ENCODE measurements around the gene MYRF. TPM values are rescaled to one million over a fixed set of nuclear protein-coding genes. Genes with fewer than 3 reads are reported as not detected.

The MYRF gene
- total and polyA plus RNA-seq, 2 of the 13 experiments (the other 11 are each of a cell fraction or from before 2014, with no cell fraction given) = 10.2 to 25.9 TPM

GRCh38 chr11:61792310-61793082 lies 40.1 kb downstream of the MYRF start, which contains the start of the genes FEN1 and TMEM258 (continued):
- TF ChIP-seq ZNF615 (CRISPR knock-in tag; IDR thresholded peaks at IDR 0.05; ENCODE audit: borderline replicate concordance) = 0 out of 2 replicates have a peak, but pooled peaks have one; percentile 30
- peak; percentile 82 for TF ChIP-seq HDAC2 (CRISPR knock-in tag; IDR thresholded peaks at IDR 0.05)
- TF ChIP-seq SETDB1 (CRISPR knock-in tag; IDR thresholded peaks at IDR 0.05; ENCODE audit: borderline replicate concordance) = no peak
- TF ChIP-seq MTA1 (CRISPR knock-in tag; IDR thresholded peaks at IDR 0.05; ENCODE audit: borderline replicate concordance) = no peak
- TF ChIP-seq ZSCAN9 (CRISPR knock-in tag; IDR thresholded peaks at IDR 0.05; ENCODE audit: borderline replicate concordance) = no peak; the same call in 1 of the 2 replicates
- no peak for TF ChIP-seq MAFK (conservative IDR thresholded peaks at IDR 0.05 in 1 of 2, IDR thresholded peaks at IDR 0.05 in 1 of 2; ENCODE audit: low read length in 2 of 2)
- no peak; the same call in 1 of the 2 replicates for TF ChIP-seq CHD2 (IDR thresholded peaks at IDR 0.05; ENCODE audit: low read depth, low read length)
- no peak; the same call in 1 of the 2 replicates for TF ChIP-seq ARHGAP35 (CRISPR knock-in tag; IDR thresholded peaks at IDR 0.05; ENCODE audit: borderline replicate concordance)
- TF ChIP-seq SCMH1 (CRISPR knock-in tag; IDR thresholded peaks at IDR 0.05; ENCODE audit: borderline replicate concordance) = no peak
- TF ChIP-seq, protein P1, sequence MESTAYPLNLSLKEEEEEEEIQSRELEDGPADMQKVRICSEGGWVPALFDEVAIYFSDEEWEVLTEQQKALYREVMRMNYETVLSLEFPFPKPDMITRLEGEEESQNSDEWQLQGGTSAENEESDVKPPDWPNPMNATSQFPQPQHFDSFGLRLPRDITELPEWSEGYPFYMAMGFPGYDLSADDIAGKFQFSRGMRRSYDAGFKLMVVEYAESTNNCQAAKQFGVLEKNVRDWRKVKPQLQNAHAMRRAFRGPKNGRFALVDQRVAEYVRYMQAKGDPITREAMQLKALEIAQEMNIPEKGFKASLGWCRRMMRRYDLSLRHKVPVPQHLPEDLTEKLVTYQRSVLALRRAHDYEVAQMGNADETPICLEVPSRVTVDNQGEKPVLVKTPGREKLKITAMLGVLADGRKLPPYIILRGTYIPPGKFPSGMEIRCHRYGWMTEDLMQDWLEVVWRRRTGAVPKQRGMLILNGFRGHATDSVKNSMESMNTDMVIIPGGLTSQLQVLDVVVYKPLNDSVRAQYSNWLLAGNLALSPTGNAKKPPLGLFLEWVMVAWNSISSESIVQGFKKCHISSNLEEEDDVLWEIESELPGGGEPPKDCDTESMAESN (CRISPR knock-in tag; conservative IDR thresholded peaks at IDR 0.05) = peak; percentile 86
- TF ChIP-seq CREBL2 (CRISPR knock-in tag; IDR thresholded peaks at IDR 0.05; ENCODE audit: borderline replicate concordance) = no peak
- TF ChIP-seq NCOA5 (CRISPR knock-in tag; IDR thresholded peaks at IDR 0.05) = no peak
- peak; percentile 51; the same call in 1 of the 2 replicates for TF ChIP-seq SMYD3 (CRISPR knock-in tag; IDR thresholded peaks at IDR 0.05)
- TF ChIP-seq ZBTB4 (CRISPR knock-in tag; IDR thresholded peaks at IDR 0.05; ENCODE audit: borderline replicate concordance) = 0 out of 2 replicates have a peak, but pooled peaks have one; percentile 31
- TF ChIP-seq ZNF556 (CRISPR knock-in tag; IDR thresholded peaks at IDR 0.05; ENCODE audit: borderline replicate concordance) = 0 out of 2 replicates have a peak, but pooled peaks have one; percentile 11
- no peak for TF ChIP-seq ZZZ3 (CRISPR knock-in tag; IDR thresholded peaks at IDR 0.05; ENCODE audit: borderline replicate concordance)
- peak; percentile 60 for TF ChIP-seq IKZF4 (CRISPR knock-in tag; IDR thresholded peaks at IDR 0.05; ENCODE audit: borderline replicate concordance, low read depth, not compliant biosample characterization)
- TF ChIP-seq MEIS2 (CRISPR knock-in tag; IDR thresholded peaks at IDR 0.05) = peak; percentile 43; the same call in 1 of the 2 replicates
- TF ChIP-seq ZNF75D (CRISPR knock-in tag; IDR thresholded peaks at IDR 0.05; ENCODE audit: borderline replicate concordance) = no peak
- peak; percentile 53; the same call in 1 of the 2 replicates for TF ChIP-seq ZNF430 (CRISPR knock-in tag; IDR thresholded peaks at IDR 0.05)
- TF ChIP-seq GATAD1 (CRISPR knock-in tag; IDR thresholded peaks at IDR 0.05) = peak; percentile 98
- TF ChIP-seq PAF1 (CRISPR knock-in tag; IDR thresholded peaks at IDR 0.05) = no peak
- peak; percentile 80 for TF ChIP-seq ZFY (CRISPR knock-in tag; IDR thresholded peaks at IDR 0.05)
- TF ChIP-seq ZNF138 (CRISPR knock-in tag; IDR thresholded peaks at IDR 0.05; ENCODE audit: low read depth) = 0 out of 2 replicates have a peak, but pooled peaks have one; percentile 18
- peak in 1 of 2 experiments; percentile 78; a peak in 1 of 4 replicates for TF ChIP-seq KLF16 (CRISPR knock-in tag; IDR thresholded peaks at IDR 0.05)

Measured in HepG2 (cell line).